GM12801 (cell line): ENCODE data around the gene RBM33.

Experiments used
- CTCF ChIP-seq: IDR thresholded peaks from one replicate; pipeline ENCODE4 v1.5.1; 2011; ENCODE audit warnings: control low read depth; ENCODE audit not compliant: insufficient read length; ENCODE audit errors: extremely low read depth

RBM33 gene

GRCh38 chr7:155809947-155810769, 165.7 kb downstream of the RBM33 start:
- TF ChIP-seq CTCF, result no peak

- TF ChIP-seq CTCF, result no peak
Measured at GRCh38 chr7:155810770-155811559, 166.5 kb downstream of the RBM33 start.

GRCh38 chr7:155811560-155811894, 167.1 kb downstream of the RBM33 start:
- no peak for TF ChIP-seq CTCF

GRCh38 chr7:155811895-155812761, 167.7 kb downstream of the RBM33 start, which contains the start of gene SHH:
Gene SHH, minus strand, starts transcription at chr7:155812463. Its CDS starts 341 bp downstream, at chr7:155812122.
- TF ChIP-seq CTCF, result no peak

- TF ChIP-seq CTCF, result no peak
Measured at GRCh38 chr7:155813125-155813524, 168.7 kb downstream of the RBM33 start.

GRCh38 chr7:155813546-155814315, 169.3 kb downstream of the RBM33 start:
- no peak for TF ChIP-seq CTCF
